WI38 (cell line): ENCODE results near the gene ARL2BP.

Experiments
- H3K4me3 ChIP-seq: 2 replicates; pipeline ENCODE4 v1.5.1; 2011; ENCODE audit warnings: low read depth, mild to moderate bottlenecking, control low read depth, low read length
- TF ChIP-seq, protein P1 (sequence below): IDR thresholded peaks from 2 replicates; pipeline ENCODE4 v1.5.1; 2012; ENCODE audit warnings: low read depth, mild to moderate bottlenecking, control low read depth, low read length

ARL2BP gene

DNA sequence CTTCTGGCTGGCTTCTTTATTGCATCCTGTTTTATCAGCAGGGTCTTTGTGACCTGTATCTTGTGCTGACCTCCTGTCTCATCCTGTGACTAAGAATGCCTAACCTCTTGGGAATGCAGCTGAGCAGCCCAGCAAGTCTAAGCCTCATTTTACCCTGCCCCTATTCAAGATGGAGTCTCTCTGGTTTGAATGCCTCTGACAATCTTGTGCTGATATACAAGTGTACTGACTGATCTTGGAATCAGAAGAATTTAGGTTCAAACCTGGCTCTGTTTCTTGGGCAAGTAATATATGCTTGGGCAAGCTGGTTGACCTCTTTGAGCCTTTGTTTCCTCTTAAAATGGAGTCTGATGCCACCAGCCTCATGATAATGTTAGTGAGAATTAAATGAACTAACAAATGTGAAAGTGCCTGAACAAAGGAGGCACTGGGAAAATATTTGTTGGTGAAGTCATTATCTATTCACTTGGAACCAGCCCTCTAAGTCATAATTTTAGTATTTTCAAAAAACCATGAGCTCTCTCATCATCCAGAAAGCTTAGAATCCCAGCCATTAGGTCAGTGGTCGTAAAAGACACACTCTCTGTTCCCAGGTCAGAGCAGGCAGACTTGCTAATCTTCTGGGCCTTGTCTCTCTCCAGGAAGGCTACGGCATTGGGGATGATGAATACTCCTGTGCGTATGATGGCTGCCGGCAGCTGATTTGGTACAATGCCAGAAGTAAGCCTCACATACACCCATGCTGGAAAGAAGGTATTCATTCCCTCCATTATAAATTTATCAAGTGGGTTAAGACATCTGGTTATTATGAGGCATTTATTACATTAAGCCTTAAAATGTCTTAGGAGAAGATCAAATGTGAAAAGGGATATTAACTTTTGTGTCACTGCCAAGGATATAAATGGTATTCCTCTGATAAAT lies 18.1 kb upstream of the ARL2BP start:
- TF ChIP-seq, protein P1, sequence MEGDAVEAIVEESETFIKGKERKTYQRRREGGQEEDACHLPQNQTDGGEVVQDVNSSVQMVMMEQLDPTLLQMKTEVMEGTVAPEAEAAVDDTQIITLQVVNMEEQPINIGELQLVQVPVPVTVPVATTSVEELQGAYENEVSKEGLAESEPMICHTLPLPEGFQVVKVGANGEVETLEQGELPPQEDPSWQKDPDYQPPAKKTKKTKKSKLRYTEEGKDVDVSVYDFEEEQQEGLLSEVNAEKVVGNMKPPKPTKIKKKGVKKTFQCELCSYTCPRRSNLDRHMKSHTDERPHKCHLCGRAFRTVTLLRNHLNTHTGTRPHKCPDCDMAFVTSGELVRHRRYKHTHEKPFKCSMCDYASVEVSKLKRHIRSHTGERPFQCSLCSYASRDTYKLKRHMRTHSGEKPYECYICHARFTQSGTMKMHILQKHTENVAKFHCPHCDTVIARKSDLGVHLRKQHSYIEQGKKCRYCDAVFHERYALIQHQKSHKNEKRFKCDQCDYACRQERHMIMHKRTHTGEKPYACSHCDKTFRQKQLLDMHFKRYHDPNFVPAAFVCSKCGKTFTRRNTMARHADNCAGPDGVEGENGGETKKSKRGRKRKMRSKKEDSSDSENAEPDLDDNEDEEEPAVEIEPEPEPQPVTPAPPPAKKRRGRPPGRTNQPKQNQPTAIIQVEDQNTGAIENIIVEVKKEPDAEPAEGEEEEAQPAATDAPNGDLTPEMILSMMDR, result no peak
- H3K4me3 ChIP-seq, result no peak overlapping the region

DNA sequence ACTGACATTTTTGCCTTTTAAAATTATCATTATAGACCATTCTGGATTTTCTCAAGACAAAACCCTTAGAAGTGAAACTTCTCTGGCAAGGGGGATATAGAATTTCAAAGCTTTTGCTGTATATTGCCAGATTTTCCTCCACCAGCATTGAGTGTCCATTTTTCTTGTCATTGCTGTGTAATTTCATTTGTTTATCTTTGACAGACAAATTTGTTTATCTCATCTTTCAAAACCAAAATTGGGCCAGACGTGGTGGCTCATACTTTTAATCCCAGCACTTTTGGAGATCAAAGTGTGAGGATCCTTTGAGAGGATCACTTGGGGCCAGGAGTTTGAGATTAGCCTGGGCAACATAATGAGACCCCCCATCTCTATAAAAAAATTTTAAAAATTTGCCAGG lies 16.0 kb upstream of the ARL2BP start:
- TF ChIP-seq, protein P1, result no peak
- no peak overlapping the region for H3K4me3 ChIP-seq

DNA sequence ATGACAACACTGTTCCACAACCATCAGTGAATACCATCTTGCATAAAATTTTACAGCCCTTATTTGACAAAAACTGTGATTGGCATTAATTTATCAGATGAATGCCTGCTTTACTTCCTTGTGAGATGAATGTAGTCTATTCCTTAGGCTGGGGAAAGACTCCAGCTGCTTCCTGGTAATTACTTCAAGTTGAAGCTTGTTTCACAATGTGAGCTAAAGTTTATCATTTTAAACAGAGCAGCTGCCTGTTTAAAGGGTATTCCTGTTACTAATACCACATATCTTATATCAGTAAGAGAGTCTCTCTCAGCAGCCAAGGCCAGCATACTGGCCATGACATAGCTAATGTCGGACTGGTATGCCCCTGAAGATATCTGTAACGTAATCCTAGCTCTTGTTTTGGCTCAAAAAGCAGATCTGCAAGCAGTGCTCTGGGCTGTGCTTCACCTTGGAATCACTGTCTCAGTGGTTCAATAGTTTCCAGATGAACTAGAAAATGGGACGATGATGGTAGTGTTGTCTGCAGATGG lies 13.2 kb upstream of the ARL2BP start:
- TF ChIP-seq, protein P1, result no peak
- H3K4me3 ChIP-seq, result no peak overlapping the region

DNA sequence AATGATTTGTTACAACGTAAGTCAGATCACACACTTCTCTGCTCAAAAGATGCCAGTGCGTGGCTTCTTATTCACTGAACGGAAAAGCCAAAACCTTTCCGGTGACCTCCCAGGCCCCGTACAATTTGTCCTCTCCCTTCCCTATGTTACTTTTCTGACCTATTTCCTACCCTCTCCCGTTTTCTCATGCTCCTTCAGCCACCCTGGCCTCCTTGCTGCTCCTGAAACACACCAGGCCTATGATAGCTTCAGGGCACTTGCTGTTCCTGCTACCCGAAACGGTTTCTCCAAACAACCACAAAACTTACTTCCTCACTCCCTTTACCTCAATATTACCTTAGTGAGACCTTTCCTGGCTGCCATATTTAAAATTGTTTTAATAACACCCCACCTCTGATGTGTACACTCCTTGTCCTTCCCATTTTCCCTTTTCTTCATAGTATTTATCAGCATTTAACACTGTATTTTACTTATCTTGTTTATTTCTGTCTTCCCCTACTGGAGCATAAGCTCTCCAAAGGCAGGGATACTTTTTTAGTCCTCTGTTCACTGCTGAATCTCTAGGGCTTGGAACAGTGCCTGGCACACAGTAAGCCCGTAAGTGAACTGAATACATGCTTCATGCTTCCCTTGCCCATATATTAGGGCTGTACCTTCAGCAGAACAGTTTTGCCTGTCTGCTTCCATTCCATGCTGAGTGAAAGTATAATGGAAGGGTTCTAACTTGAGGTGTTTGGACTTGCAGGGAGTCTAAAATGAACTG lies 10.9 kb upstream of the ARL2BP start:
- TF ChIP-seq, protein P1, result no peak
- no peak overlapping the region for H3K4me3 ChIP-seq

DNA sequence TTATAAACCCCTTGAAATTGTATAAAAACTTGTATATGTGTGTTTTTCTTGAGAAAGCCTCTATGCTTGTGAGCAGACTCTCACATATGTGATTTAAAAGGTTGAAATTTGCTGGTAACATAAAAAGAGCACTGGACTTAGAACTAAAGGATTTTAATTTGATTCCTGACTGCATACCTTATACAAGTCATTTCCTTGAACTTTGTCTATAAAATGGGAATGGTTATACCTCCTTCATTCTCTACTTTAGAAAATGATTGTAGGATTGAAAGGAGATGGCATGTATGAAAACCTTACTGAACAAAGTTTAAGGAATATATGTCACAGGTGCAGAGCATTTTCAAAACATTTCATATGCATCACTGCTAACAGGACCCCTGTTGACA lies 10.4 kb upstream of the ARL2BP start:
- H3K4me3 ChIP-seq, result no peak overlapping the region
- TF ChIP-seq, protein P1, result no peak

DNA sequence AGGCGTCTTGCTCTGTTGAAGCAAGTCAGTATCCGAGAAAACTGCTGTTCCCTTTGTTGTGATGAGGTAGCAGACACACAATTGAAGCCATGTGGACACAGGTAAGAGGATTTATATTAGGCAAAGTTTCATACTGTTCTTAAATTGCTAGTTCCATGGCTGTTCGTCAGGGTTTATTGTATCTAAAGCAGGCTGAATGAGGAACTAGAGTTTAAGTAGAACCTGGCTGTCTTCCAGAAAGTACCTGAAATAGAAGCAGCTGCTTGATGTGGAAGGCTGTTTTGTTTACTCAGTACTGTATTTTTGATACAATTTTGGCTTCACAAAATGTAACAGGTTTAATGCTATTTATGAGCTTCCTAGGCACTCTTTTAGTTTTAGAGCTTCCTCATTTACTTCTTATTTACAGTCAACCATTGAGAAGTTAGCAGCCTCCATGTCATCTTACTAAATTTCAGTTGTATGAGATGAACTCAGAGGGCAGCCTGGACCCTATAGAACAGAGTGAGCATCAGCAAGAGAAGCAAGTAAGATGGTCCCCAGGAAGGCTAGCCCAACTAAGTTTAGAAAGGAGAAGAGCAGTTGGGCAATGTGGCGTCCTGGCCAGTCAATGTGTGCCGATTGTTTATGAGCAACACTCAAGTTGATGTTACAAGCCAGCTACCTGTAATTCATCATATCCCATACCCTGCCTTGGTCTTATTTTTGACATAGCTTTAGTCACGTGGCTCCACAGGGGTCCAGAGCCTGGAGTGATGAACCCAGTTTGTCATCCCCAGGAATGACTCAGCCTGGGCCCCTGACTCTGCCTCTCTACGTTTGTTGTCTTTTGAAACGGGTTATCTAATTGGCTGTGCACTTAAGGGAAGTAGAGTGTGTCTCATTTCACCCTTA lies 9.7 kb upstream of the ARL2BP start:
- TF ChIP-seq, protein P1, result no peak
- H3K4me3 ChIP-seq, result no peak overlapping the region
